ENCODE results near the gene XRN2.

GRCh38 chr20:21289651-21290050 lies 13.5 kb upstream of the XRN2 start:
- TF ChIP-seq CTCF (IDR thresholded peaks at IDR 0.05; ENCODE audit: low read depth, low read length) (no peak), EZH2phosphoT487 (IDR thresholded peaks at IDR 0.05; ENCODE audit: low read depth) (no peak)

Data from OCI-LY3 (cell line).